WTC11 (cell line): ENCODE measurements around the gene ALDOA. TPM values are rescaled to one million over a fixed set of nuclear protein-coding genes. Genes with fewer than 3 reads are reported as not detected.

Experiments used
- ATAC-seq: fragments of 200-7000 bp; cut with Tn5 transposase; 2 replicates; pipeline ENCODE4 v1.10.0; 2021; ENCODE audit warnings: mild to moderate bottlenecking, moderate library complexity
- CTCF ChIA-PET: fragments of 300-600 bp; sonication (Branson Sonifier 250); formaldehyde crosslinking; loops from one replicate; lab custom pipeline; 2021; ENCODE audit warnings: antibody characterized with exemption; lab: Charles Lee
- POLR2A ChIA-PET: fragments of 350-600 bp; sonication (Branson Sonifier 250); formaldehyde crosslinking; loops from one replicate; lab custom pipeline; 2021; ENCODE audit warnings: antibody characterized with exemption; lab: Charles Lee
- DNase-seq: peaks from one replicate; pipeline ENCODE4 v3.0.0; 2021; ENCODE audit warnings: low spot score
- H3K27ac Mint-ChIP-seq: 2 replicates; pipeline ENCODE4 v1.8.0; 2021; ENCODE audit warnings: mixed read lengths
- H3K27me3 Mint-ChIP-seq: 2 replicates; pipeline ENCODE4 v1.8.0; 2021; ENCODE audit warnings: low read depth, mild to moderate bottlenecking, moderate library complexity, mixed read lengths
- H3K36me3 Mint-ChIP-seq: 2 replicates; pipeline ENCODE4 v1.8.0; 2021; ENCODE audit warnings: mixed read lengths
- H3K4me1 Mint-ChIP-seq: 2 replicates; pipeline ENCODE4 v1.8.0; 2022; ENCODE audit warnings: mixed read lengths
- H3K4me3 Mint-ChIP-seq: 2 replicates; pipeline ENCODE4 v1.8.0; 2021; ENCODE audit warnings: mild to moderate bottlenecking, moderate library complexity, mixed read lengths
- H3K9me3 Mint-ChIP-seq: 2 replicates; pipeline ENCODE4 v1.8.0; 2021; ENCODE audit warnings: mixed read lengths
- ATF1 ChIP-seq: sonication (generic); formaldehyde crosslinking; IDR thresholded peaks from 2 replicates; pipeline ENCODE4 v1.8.1; 2023; ENCODE audit warnings: mild to moderate bottlenecking, moderate library complexity, missing genetic modification reagents
- EMX1 ChIP-seq: fragments of 250-450 bp; sonication (Bioruptor Pico); IDR thresholded peaks from 2 replicates; pipeline ENCODE4 v1.8.0; 2021; ENCODE audit warnings: mild to moderate bottlenecking
- FOXK1 ChIP-seq: sonication (generic); formaldehyde crosslinking; IDR thresholded peaks from 2 replicates; pipeline ENCODE4 v1.8.0; 2022; ENCODE audit warnings: mild to moderate bottlenecking, moderate library complexity, missing genetic modification reagents
- MYBL2 ChIP-seq: sonication (generic); formaldehyde crosslinking; IDR thresholded peaks from 2 replicates; pipeline ENCODE4 v1.8.1; 2023; ENCODE audit warnings: mild to moderate bottlenecking, moderate library complexity, missing genetic modification reagents
- NFYB ChIP-seq: sonication (generic); formaldehyde crosslinking; conservative IDR thresholded peaks from 2 replicates; pipeline ENCODE4 v1.8.0; 2022; ENCODE audit warnings: low read depth, missing genetic modification reagents
- NR2C2 ChIP-seq: sonication (generic); formaldehyde crosslinking; IDR thresholded peaks from 2 replicates; pipeline ENCODE4 v1.8.0; 2022; ENCODE audit warnings: mild to moderate bottlenecking, missing genetic modification reagents
- OVOL2 ChIP-seq: fragments of 250-450 bp; sonication (Bioruptor Pico); IDR thresholded peaks from 2 replicates; pipeline ENCODE4 v1.9.0; 2021; ENCODE audit warnings: mild to moderate bottlenecking, borderline replicate concordance
- SOX15 ChIP-seq: fragments of 250-450 bp; sonication (Bioruptor Pico); IDR thresholded peaks from 2 replicates; pipeline ENCODE4 v1.9.0; 2021; ENCODE audit warnings: mild to moderate bottlenecking
- TEAD4 ChIP-seq: sonication (generic); formaldehyde crosslinking; IDR thresholded peaks from 2 replicates; pipeline ENCODE4 v1.8.0; 2022; ENCODE audit warnings: mild to moderate bottlenecking, missing genetic modification reagents
- ZBTB21 ChIP-seq: sonication (generic); formaldehyde crosslinking; IDR thresholded peaks from 2 replicates; pipeline ENCODE4 v1.8.1; 2023; ENCODE audit warnings: mild to moderate bottlenecking, missing genetic modification reagents, borderline replicate concordance
- ZNF138 ChIP-seq: sonication (generic); formaldehyde crosslinking; conservative IDR thresholded peaks from 2 replicates; pipeline ENCODE4 v1.8.1; 2022; ENCODE audit warnings: mild to moderate bottlenecking, moderate library complexity, missing genetic modification reagents
- ZNF232 ChIP-seq: sonication (generic); formaldehyde crosslinking; IDR thresholded peaks from 2 replicates; pipeline ENCODE4 v1.8.0; 2022; ENCODE audit warnings: mild to moderate bottlenecking, missing genetic modification reagents
- ZNF416 ChIP-seq: fragments of 250-450 bp; sonication (Bioruptor Pico); IDR thresholded peaks from 2 replicates; pipeline ENCODE4 v1.9.0; 2021; ENCODE audit warnings: mild to moderate bottlenecking, inconsistent platforms
- total RNA-seq: library from RNA; stranded (reverse); gene quantifications from 3 replicates; pipeline ENCODE4 v1.2.3, GENCODE V29; 2021
- TF ChIP-seq, protein P1 (sequence below): sonication (generic); formaldehyde crosslinking; IDR thresholded peaks from 2 replicates; pipeline ENCODE4 v1.8.0; 2023; ENCODE audit warnings: missing genetic modification reagents, mild to moderate bottlenecking, borderline replicate concordance
- TF ChIP-seq, protein P2 (sequence below): fragments of 250-450 bp; sonication (Bioruptor Pico); IDR thresholded peaks from 2 replicates; pipeline ENCODE4 v1.9.0; 2021; ENCODE audit warnings: mild to moderate bottlenecking, borderline replicate concordance
- TF ChIP-seq, protein P3 (sequence below): sonication (generic); formaldehyde crosslinking; IDR thresholded peaks from 2 replicates; pipeline ENCODE4 v1.8.1; 2022; ENCODE audit warnings: low read depth, mild to moderate bottlenecking, moderate library complexity, missing genetic modification reagents, borderline replicate concordance

ALDOA gene
- total RNA-seq, 1 experiment from 2014 or later: 1,537 TPM

DNA sequence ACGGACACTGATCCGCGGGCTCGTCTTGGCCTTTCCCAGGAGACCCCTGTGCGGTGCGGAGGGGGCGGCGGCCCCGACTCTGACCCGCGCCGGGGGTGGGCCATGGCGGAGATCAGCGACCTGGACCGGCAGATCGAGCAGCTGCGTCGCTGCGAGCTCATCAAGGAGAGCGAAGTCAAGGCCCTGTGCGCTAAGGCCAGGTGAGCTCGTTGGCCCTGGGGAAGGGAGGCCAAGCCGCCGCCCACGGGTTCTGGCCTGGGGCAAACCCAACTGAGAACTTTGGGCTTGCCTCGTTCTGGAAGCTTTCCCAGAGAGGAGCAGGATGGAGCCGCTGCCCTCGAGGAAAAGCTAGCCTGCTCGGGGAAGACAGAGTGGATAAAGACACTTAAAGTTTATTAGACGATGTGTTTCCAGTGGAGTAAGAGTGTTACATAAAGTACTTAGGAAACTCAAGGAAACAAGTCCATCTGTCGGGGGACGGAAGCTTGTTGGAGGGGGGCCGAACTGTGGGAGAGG lies 10.8 kb downstream of the ALDOA start:
- POLR2A ChIA-PET: interaction anchor here (0.9 to 1.2 kb wide), 3 partner anchors 9 to 19 kb away, joined by 3 to 7 read pairs (median 3); partner anchors contain the start of genes TBX6 and YPEL3
- ATAC-seq: peak; percentile 8
- CTCF ChIA-PET: interaction anchor here (1.0 to 6.0 kb wide), 4 partner anchors 11 to 36 kb away, joined by 4 to 45 read pairs (median 9); partner anchors contain the start of genes ALDOA and TBX6

DNA sequence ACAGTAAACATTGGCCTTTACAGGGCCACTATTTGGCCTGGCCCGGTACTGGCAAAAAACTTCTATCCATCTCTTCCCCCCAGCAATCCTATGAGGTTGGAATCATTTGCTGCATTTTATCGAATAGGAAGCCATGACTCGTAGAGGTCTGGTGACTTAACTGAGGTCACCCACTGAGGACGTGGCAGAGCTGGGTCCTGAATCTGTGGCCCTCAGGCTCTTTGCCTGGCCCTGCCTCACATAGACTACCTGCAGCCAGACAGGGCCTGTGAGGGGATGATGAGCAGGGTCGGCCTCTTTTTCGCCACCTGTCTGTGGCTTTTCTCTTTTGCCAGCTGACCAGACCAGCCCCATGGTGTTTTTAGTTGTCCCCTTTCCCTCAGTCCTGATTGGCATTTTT lies 12.1 kb downstream of the ALDOA start:
- no peak for DNase-seq
- ATAC-seq: no peak
- no peak for TF ChIP-seq NR2C2
- no peak for TF ChIP-seq ZNF138 (CRISPR knock-in tag)
- TF ChIP-seq, all 79 proteins: peak for 0
- H3K9me3 Mint-ChIP-seq: no peaks in the 10 kb centered on the region
- H3K36me3 Mint-ChIP-seq: peaks cover 43% of the 10 kb centered on the region
- peak overlapping the region; percentile 89 for H3K4me3 Mint-ChIP-seq
- no peaks in the 10 kb centered on the region for H3K27me3 Mint-ChIP-seq
- ChIA-PET POLR2A (interaction anchor here (0.6 to 0.9 kb wide), 2 partner anchors 14 to 82 kb away, joined by 3 to 4 read pairs; partner anchors contain the start of genes HIRIP3 and TBX6), CTCF (interaction anchor here (0.6 to 6.0 kb wide), 2 partner anchors 14 to 642 kb away, joined by 3 to 45 read pairs; partner anchors contain the start of gene TBX6)
- peaks cover 22% of the 10 kb centered on the region for H3K4me1 Mint-ChIP-seq
- H3K27ac Mint-ChIP-seq: peak overlapping the region; percentile 20; the same call in 1 of the 2 replicates

More for the DNA sequence above, 10.8 kb downstream of the ALDOA start:
- peaks cover 22% of the 10 kb centered on the region for H3K4me1 Mint-ChIP-seq
- no peaks in the 10 kb centered on the region for H3K27me3 Mint-ChIP-seq
- peak overlapping the region; percentile 61 for H3K27ac Mint-ChIP-seq
- H3K4me3 Mint-ChIP-seq: peak overlapping the region; percentile 89
- H3K36me3 Mint-ChIP-seq: peaks cover 43% of the 10 kb centered on the region
- TF ChIP-seq, protein P1, sequence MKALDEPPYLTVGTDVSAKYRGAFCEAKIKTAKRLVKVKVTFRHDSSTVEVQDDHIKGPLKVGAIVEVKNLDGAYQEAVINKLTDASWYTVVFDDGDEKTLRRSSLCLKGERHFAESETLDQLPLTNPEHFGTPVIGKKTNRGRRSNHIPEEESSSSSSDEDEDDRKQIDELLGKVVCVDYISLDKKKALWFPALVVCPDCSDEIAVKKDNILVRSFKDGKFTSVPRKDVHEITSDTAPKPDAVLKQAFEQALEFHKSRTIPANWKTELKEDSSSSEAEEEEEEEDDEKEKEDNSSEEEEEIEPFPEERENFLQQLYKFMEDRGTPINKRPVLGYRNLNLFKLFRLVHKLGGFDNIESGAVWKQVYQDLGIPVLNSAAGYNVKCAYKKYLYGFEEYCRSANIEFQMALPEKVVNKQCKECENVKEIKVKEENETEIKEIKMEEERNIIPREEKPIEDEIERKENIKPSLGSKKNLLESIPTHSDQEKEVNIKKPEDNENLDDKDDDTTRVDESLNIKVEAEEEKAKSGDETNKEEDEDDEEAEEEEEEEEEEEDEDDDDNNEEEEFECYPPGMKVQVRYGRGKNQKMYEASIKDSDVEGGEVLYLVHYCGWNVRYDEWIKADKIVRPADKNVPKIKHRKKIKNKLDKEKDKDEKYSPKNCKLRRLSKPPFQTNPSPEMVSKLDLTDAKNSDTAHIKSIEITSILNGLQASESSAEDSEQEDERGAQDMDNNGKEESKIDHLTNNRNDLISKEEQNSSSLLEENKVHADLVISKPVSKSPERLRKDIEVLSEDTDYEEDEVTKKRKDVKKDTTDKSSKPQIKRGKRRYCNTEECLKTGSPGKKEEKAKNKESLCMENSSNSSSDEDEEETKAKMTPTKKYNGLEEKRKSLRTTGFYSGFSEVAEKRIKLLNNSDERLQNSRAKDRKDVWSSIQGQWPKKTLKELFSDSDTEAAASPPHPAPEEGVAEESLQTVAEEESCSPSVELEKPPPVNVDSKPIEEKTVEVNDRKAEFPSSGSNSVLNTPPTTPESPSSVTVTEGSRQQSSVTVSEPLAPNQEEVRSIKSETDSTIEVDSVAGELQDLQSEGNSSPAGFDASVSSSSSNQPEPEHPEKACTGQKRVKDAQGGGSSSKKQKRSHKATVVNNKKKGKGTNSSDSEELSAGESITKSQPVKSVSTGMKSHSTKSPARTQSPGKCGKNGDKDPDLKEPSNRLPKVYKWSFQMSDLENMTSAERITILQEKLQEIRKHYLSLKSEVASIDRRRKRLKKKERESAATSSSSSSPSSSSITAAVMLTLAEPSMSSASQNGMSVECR (CRISPR knock-in tag): 0 out of 2 replicates have a peak, but pooled peaks have one; percentile 0
- TF ChIP-seq SOX15 (CRISPR knock-in tag): no peak
- no peaks in the 10 kb centered on the region for H3K9me3 Mint-ChIP-seq
- no peak for DNase-seq

DNA sequence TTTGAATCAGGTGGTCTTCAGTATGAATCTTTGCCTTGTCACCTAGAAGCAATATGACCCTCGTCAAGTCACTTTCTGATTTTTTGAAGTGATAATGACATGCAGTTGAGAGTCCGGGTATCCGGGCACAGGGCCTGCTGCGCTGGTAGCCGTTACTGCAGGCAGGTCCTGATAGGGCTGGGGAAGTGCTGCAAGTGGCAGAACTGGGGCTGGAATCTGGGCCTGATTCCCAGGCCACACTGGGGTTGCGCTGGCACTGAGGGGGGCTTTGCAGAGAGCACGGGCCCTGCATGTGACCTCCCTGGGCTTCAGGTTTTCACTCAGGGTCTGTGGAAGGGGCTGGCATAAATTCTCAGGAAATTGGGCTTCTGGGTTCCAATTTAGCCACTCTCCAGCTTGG lies 13.2 kb downstream of the ALDOA start:
- CTCF ChIA-PET: interaction anchor here (1.6 kb wide), 1 partner anchor 13 kb away, joined by 11 read pairs; the partner anchor contains the start of gene TBX6
- peaks cover 54% of the 10 kb centered on the region for H3K36me3 Mint-ChIP-seq
- ATAC-seq (no peak), DNase-seq (no peak)
- no peaks in the 10 kb centered on the region for H3K9me3 Mint-ChIP-seq
- no peak overlapping the region for H3K4me3 Mint-ChIP-seq
- no peaks in the 10 kb centered on the region for H3K27me3 Mint-ChIP-seq
- POLR2A ChIA-PET: interaction anchor here (0.9 kb wide), 1 partner anchor 13 kb away, joined by 3 read pairs; the partner anchor contains the start of gene TBX6
- H3K4me1 Mint-ChIP-seq: peaks cover 22% of the 10 kb centered on the region
- no peak overlapping the region for H3K27ac Mint-ChIP-seq
- no peak for TF ChIP-seq TEAD4 (CRISPR knock-in tag)
- no peak for TF ChIP-seq FOXK1
- no peak for TF ChIP-seq ZNF232
- no peak for TF ChIP-seq ATF1 (CRISPR knock-in tag)
- TF ChIP-seq, protein P2, sequence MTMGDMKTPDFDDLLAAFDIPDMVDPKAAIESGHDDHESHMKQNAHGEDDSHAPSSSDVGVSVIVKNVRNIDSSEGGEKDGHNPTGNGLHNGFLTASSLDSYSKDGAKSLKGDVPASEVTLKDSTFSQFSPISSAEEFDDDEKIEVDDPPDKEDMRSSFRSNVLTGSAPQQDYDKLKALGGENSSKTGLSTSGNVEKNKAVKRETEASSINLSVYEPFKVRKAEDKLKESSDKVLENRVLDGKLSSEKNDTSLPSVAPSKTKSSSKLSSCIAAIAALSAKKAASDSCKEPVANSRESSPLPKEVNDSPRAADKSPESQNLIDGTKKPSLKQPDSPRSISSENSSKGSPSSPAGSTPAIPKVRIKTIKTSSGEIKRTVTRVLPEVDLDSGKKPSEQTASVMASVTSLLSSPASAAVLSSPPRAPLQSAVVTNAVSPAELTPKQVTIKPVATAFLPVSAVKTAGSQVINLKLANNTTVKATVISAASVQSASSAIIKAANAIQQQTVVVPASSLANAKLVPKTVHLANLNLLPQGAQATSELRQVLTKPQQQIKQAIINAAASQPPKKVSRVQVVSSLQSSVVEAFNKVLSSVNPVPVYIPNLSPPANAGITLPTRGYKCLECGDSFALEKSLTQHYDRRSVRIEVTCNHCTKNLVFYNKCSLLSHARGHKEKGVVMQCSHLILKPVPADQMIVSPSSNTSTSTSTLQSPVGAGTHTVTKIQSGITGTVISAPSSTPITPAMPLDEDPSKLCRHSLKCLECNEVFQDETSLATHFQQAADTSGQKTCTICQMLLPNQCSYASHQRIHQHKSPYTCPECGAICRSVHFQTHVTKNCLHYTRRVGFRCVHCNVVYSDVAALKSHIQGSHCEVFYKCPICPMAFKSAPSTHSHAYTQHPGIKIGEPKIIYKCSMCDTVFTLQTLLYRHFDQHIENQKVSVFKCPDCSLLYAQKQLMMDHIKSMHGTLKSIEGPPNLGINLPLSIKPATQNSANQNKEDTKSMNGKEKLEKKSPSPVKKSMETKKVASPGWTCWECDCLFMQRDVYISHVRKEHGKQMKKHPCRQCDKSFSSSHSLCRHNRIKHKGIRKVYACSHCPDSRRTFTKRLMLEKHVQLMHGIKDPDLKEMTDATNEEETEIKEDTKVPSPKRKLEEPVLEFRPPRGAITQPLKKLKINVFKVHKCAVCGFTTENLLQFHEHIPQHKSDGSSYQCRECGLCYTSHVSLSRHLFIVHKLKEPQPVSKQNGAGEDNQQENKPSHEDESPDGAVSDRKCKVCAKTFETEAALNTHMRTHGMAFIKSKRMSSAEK (CRISPR knock-in tag): no peak
- no peak for TF ChIP-seq ZBTB21 (CRISPR knock-in tag)
- no peak for TF ChIP-seq ZNF416 (CRISPR knock-in tag)
- TF ChIP-seq, protein P3, sequence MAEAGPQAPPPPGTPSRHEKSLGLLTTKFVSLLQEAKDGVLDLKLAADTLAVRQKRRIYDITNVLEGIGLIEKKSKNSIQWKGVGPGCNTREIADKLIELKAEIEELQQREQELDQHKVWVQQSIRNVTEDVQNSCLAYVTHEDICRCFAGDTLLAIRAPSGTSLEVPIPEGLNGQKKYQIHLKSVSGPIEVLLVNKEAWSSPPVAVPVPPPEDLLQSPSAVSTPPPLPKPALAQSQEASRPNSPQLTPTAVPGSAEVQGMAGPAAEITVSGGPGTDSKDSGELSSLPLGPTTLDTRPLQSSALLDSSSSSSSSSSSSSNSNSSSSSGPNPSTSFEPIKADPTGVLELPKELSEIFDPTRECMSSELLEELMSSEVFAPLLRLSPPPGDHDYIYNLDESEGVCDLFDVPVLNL: no peak
- no peak for TF ChIP-seq OVOL2 (CRISPR knock-in tag)
- no peak for TF ChIP-seq NFYB
- no peak for TF ChIP-seq EMX1 (CRISPR knock-in tag)
- TF ChIP-seq MYBL2 (CRISPR knock-in tag): no peak
- TF ChIP-seq, protein P1 (CRISPR knock-in tag): no peak
